GM12801 (cell line): Measurements from ENCODE around the gene RRP36.

ENCODE experiments used
- CTCF ChIP-seq: IDR thresholded peaks from one replicate; pipeline ENCODE4 v1.5.1; 2011; ENCODE audit warnings: control low read depth; ENCODE audit not compliant: insufficient read length; ENCODE audit errors: extremely low read depth

The RRP36 gene

DNA sequence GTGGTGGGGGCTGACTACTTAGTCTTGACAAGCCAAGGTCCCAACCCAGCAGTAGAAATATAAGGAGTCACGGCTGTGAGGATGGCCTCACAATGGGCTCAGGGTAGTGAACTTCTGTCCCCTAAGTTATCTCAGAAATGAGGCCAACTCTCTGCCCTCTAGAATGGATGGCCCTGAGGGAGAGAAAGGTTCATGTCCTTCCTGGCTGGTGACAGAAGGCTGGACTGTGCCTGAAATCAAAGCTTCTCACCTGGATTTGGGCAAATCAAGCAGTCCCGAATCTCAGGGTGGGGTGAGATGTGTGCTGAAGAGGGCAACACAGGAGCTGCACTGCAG lies 12.7 kb downstream of the RRP36 start:
- TF ChIP-seq CTCF = no peak

DNA sequence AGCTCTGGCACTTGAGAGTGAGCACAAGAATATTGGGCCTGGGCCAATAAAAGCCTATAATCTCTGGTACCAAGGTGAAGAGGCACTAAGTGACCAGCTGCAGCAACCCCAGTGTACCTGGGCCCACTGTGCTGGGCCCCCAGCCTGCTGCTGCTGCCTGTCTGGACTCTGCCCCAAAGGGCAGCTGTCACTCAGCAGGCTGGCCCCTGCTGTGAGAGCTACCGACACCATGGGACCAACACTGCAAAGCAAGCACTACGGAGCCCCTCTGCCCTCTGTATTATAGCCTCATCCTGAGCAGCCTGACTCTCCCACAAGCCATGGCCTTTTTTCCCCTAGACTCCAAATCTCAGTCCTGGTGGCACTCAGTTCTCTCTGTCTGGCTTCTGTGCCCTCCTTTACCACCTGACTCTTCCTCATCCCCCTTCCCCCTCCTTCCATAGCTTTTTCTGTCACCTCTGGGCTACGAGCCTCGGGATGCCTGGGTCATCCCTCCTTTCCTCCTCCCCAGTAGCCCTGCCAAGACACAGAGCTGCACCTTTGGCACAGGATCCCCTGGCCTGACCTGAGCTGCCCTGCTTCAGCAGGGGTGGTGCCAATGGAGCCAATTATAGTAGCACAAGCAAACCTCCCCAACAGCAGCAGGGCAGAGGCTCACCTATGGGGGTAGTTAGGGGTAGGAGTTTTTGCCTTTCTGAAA lies 14.2 kb downstream of the RRP36 start:
- no peak for TF ChIP-seq CTCF

DNA sequence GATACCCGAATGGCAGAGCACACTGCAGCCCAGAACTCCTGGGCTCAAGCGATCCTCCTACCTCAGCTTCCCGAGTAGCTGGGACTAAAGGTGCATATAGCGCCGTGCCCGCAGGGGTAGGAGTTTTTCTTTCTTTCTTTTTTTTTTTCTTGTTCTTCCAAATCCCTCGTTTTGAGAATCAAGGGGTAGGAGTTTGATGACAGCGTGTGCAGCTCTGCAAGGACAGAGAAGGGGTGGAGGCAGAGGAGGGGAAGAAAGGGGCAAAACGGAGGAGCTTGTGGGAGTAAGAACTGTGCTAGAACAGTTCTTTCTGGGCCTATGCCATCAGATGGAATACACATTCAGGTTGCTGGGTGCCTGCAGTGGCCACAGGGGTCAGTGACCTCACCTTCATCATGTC lies 15.3 kb downstream of the RRP36 start:
- no peak for TF ChIP-seq CTCF

GRCh38 chr6:43037197-43037596 lies 15.8 kb downstream of the RRP36 start:
- TF ChIP-seq CTCF = no peak

GRCh38 chr6:43037706-43038105 lies 16.3 kb downstream of the RRP36 start:
- no peak for TF ChIP-seq CTCF

- TF ChIP-seq CTCF = no peak
Measured at GRCh38 chr6:43038727-43039126, 17.3 kb downstream of the RRP36 start.

- no peak for TF ChIP-seq CTCF
Measured at GRCh38 chr6:43040542-43041257, 19.3 kb downstream of the RRP36 start.
